Prostate gland (tissue), 2 donors: Measurements from ENCODE around the gene NCBP1.

ENCODE experiments used
- POLR2A ChIP-seq: fragments of 450-650 bp; IDR thresholded peaks from one replicate; pipeline ENCODE4 v1.6.1; 2016; ENCODE audit warnings: antibody characterized with exemption, mild to moderate bottlenecking
- TF ChIP-seq, protein P1 (sequence below), 4 experiments: fragments of 200-600 bp in 2 of 4; fragments of 450-650 bp in 2 of 4; sonication (generic) in 2 of 4; IDR thresholded peaks; 1 replicate in 3 of 4; 2 replicates in 1 of 4; pipeline ENCODE4 v1.5.1; 2016 to 2019; ENCODE audit warnings: antibody characterized with exemption in 4 of 4, mild to moderate bottlenecking in 2 of 4, moderate library complexity in 2 of 4

DNA sequence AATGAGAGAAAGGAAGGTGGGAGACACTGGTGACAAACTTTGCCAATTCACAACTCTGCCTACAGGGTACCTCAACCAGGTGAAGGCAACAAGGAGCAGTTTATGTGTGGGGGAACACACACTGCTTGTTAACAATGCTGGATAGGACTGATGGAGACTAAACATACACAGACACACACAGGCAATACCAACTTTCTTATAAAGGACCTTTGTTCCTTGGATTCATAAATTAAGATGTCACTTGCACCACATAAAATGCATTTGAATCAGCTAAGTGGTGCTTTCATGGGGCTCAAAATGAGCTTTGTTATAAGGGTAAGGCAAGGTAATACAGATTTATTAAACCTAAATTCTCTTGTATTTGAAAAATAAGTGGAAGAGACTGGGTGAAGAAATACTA is 4.5 kb upstream of the NCBP1 start:
- no peak for TF ChIP-seq POLR2A
- TF ChIP-seq, protein P1, sequence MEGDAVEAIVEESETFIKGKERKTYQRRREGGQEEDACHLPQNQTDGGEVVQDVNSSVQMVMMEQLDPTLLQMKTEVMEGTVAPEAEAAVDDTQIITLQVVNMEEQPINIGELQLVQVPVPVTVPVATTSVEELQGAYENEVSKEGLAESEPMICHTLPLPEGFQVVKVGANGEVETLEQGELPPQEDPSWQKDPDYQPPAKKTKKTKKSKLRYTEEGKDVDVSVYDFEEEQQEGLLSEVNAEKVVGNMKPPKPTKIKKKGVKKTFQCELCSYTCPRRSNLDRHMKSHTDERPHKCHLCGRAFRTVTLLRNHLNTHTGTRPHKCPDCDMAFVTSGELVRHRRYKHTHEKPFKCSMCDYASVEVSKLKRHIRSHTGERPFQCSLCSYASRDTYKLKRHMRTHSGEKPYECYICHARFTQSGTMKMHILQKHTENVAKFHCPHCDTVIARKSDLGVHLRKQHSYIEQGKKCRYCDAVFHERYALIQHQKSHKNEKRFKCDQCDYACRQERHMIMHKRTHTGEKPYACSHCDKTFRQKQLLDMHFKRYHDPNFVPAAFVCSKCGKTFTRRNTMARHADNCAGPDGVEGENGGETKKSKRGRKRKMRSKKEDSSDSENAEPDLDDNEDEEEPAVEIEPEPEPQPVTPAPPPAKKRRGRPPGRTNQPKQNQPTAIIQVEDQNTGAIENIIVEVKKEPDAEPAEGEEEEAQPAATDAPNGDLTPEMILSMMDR (IDR thresholded peaks at IDR 0.05): no peak
